ENCODE measurements around the gene TMEM132C.

TMEM132C gene

DNA sequence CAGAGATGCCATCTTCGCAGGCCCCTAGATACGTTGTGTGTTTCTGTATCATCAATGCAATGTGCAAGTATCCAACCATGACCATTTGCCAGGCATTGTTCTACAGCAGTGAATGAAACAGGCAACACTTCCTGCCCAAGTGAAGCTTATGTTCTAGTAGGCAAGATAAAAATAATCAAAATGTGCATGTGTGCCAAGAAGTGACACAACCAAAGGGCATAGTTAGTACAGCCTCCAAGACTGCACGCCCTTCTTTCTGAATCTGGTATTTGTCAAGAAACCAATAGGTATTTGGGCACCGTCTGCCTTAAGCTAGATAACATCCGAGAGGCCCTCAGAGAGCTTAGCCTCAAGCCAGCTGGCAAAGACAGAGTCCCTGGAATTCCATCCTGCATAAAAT, 152.0 kb downstream of the TMEM132C start:
- DNase-seq (ENCODE audit: low read depth): no peak

DNA sequence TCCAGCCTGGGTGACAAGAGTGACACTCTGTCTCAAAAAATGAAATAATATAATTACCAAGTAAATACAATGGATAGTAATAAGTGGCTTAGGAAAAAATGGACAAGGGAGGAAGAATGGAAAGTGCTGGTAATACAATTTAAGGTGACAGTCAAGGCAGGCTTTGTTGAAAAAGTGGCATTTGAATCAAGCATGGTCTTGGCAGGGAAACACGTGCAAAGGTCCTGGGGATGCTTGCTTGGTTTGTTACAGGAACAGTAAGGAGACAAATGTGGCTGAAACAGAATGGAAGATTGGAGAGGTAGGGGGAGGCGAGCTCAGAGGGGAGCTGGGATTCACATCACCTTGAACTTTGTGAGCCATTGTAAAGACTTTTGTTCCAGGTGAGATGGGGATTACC, 153.2 kb downstream of the TMEM132C start:
- no peak for DNase-seq (ENCODE audit: low read depth)

- DNase-seq (ENCODE audit: low read depth): no peak
Measured at GRCh38 chr12:128421375-128421774, 154.4 kb downstream of the TMEM132C start.

GRCh38 chr12:128423205-128423604, 156.2 kb downstream of the TMEM132C start:
- DNase-seq (ENCODE audit: low read depth): no peak

GRCh38 chr12:128424931-128425431, 158.0 kb downstream of the TMEM132C start:
- no peak for DNase-seq (ENCODE audit: low read depth)

DNA sequence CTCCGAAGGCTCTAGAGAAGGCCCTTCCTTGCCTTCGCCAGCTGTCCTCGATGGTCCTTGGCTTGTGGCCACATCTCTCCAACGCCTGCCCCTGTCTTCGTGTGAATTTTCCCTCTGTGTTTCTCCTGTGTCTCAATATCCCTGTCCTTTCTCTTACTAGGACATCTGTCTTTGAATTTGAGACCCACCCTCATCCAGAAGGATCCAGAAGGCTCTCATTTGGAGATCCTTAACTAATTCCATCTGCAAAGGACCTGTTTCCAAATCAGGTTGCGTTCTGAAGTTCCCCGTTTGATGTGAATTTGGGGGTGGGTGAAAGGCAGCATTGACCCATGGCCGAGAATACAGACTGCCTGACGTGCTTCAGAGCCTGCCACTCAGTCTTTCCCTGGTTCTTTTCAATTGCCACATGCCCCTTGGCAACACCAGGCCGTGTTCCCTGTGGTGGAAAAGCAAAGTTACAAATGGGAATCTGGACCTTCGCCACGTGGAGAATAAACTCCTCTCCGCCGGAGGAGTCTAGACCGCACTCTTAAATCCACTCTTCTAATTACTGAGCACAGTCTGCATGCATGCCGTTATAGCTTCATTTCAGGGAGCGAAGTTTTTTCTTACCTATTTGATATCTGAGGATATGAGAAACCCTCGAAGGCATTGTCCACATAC, 158.8 kb downstream of the TMEM132C start:
- no peak for DNase-seq (ENCODE audit: low read depth)

- DNase-seq (ENCODE audit: low read depth): no peak
Measured at GRCh38 chr12:128426511-128426910, 159.5 kb downstream of the TMEM132C start.

DNA sequence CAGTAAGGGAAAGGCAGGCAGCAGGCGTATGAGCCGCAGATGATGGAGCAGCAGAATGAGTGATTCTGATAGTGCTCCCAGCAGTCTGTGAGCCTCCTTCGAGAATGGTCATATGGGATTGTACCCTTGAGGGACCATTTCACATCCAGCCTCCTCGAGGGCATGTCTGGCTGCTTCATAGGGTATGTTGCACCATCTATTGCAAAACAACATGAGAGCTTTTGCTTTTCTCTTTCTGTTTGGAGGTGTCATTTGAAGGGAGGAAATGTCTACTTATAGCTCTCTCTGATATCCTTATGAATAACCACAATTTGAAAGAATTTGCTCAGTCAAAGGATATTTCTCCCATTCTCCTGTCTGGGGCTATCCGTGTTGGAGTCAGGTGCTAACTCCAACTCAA, 172.8 kb downstream of the TMEM132C start:
- DNase-seq (ENCODE audit: low read depth): no peak

GRCh38 chr12:128442096-128442495, 175.1 kb downstream of the TMEM132C start:
- DNase-seq (ENCODE audit: low read depth): no peak

DNA sequence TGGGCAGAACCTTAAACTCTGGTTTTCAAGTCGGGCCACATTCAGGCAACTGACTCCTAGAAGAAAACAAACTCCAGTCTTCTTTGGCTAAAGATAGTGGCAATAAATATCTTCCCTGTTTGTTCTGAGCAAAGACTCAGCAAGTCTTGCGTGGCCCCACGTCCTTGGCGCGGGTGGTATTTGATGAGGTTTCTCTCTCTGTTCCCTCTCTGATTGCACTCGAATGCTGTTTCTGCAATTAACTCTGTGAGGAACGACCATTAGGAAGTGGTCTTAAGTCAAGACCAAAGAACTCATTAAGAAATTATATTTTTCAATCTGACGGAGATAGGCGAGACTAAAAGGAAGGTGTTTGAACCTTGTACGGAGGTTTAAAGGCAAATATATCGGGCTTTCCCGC, 177.6 kb downstream of the TMEM132C start:
- no peak for DNase-seq (ENCODE audit: low read depth)

GRCh38 chr12:128445415-128446127, 178.6 kb downstream of the TMEM132C start:
- DNase-seq (ENCODE audit: low read depth): no peak

- DNase-seq (ENCODE audit: low read depth): no peak
Measured at GRCh38 chr12:128449146-128449894, 182.3 kb downstream of the TMEM132C start.

GRCh38 chr12:128450810-128451209, 183.8 kb downstream of the TMEM132C start:
- DNase-seq (ENCODE audit: low read depth): no peak

- DNase-seq (ENCODE audit: low read depth): no peak
Measured at GRCh38 chr12:128455851-128456250, 188.9 kb downstream of the TMEM132C start.

- no peak for DNase-seq (ENCODE audit: low read depth)
Measured at GRCh38 chr12:128456922-128457321, 190.0 kb downstream of the TMEM132C start.

DNA sequence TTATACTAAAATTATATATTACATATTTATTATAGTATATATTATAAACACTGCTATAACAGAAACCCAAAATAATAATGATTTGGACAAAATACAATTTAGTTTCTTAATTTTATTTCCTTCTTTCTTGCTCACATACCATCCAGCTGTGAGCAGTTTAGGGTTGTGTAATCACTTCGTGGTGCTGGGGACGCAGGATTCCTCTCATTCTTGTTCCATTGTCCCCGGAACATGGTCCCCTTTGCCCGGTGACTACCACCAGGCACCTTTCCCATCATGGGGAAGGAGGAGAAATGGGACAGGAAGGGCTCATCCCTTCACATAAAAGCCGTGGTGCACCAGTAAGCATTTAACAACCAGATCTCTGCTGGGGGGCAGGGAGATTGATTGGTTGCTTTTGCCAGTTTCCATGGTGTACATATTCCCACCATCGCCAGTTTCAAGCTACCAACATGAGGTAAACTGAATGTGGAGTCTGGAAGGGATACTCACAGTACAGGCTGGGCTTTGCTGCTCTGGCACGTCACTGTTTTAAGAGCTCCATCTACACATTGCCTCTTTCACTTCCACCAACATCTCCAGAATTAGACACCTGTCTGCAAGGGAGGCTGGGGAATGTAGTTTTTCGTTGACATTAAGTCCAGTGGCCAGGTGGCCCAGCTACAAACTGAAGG, 191.5 kb downstream of the TMEM132C start:
- DNase-seq (ENCODE audit: low read depth): no peak

- no peak for DNase-seq (ENCODE audit: low read depth)
Measured at GRCh38 chr12:128459067-128459466, 192.1 kb downstream of the TMEM132C start.

DNA sequence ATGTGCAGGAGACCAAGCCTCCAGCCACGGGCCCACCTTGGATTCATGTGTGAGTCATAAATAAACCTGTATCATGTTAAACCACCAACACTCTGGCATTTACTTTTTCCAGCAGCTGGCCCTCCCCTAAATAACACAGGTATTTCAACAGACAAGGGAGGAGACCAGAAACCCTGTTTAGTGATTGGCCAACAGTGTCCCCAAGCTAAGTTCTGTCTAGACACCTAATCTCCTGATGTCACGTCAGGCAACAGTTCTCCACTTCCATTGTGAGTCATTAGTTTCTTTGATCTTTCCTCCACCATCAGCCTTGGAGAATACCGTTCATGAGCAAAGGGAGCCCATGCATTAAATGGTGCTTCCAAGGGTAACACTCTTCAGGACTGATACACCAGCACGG, 196.9 kb downstream of the TMEM132C start:
- no peak for DNase-seq (ENCODE audit: low read depth)

GRCh38 chr12:128467882-128468281, 200.9 kb downstream of the TMEM132C start:
- DNase-seq (ENCODE audit: low read depth): no peak

DNA sequence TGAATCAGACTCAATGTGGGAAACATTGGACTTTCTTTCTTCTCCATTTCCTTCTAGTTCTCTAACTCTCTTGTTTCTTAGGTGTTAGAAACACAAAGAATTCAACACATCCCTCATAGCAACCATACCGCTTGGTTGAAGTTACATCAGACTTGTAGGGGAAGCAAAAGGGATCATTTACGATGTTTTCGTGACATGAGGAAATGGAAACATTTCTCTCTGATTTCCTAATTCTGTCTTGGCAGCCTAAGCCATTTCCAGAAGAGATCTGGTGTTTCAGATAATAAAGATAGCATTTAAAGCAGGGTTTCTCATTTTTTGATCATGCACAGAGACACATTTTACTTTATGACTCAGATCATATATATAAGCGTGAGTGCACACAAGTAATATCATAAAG, 202.0 kb downstream of the TMEM132C start:
- no peak for DNase-seq (ENCODE audit: low read depth)

DNA sequence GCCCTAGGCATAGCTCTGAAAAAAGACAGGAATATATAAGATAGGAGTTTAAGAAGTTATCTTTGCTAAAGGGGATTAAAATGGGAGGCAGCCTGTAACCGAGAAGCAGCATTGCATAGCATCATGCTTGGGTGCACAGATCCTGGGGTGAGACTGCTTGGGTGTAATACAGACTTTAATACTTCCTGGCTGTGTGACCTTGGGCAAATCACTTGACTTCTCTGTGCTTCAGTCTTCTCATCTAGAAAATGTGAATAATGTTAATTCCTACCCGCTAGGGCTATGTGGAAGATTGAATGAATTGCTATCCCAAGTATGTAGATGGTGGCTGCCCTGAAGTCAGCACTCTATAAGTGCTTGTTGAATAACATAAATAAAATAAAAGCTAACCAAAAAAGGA, 204.5 kb downstream of the TMEM132C start:
- no peak for DNase-seq (ENCODE audit: low read depth)

DNA sequence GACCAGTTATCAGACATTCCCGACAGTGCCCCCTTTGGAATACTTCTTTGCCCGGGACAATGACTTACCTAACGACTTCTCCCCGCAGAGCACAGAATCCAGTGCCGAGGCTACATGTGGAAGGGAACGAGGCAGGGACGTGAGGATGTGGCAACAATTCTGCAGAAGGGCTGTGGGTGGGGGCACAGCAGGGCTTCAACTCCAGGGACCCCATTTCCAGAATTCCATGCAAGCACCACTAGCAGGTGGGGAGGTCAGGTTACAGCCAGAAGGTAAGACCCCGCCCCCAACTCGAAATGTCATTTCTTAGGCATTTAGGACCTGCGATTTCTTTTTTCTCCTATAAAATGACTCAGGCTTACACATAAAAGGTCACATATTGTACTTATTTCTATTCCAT, 207.9 kb downstream of the TMEM132C start:
- DNase-seq (ENCODE audit: low read depth): no peak
